Ramos (cell line): Measurements from ENCODE around the gene CEP57.
"Not testable (repeated sequence)": the region's sequence is repeated elsewhere in the genome, so short reads cannot be mapped to it uniquely, and the experiment has no call there.

Source experiments
- in situ Hi-C: fragments of 300-500 bp; cut with MboI; formaldehyde crosslinking; loops from one replicate; pipeline ENCODE4 v1.14.3; 2022; ENCODE audit warnings: low sequenced_read_pairs; ENCODE audit not compliant: unreplicated experiment

Gene CEP57

DNA sequence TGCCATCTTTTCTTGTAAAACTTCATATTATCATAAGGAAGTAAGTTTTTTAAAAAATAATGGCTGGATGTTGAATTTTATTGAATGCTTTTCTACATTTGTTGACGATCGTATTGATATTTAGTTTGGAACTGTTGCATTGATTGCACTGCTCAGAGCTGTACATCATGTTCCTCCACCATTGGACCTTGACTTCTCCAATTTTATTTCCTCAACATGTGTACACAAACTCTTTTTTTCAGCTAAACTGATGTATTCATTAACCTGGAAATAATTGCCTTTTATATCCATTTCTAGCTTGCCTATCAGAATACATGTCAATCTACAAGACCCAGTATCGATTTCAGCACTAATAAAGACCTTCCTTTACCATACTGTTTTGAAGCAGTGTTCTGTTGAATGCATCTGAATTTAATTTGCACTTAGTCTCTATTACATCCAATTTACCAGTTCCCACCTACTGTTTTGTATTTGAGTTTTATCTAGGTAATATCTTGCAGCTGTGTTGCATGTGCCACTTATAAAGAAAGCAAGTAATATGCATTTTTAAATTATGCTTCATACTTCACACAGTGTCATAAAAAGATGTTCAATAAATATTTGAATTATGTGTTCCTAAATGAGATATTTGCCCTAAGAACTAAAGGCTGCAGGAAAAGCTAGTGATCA lies 5.5 kb downstream of the CEP57 start:
- in situ Hi-C loops: no loop called here

DNA sequence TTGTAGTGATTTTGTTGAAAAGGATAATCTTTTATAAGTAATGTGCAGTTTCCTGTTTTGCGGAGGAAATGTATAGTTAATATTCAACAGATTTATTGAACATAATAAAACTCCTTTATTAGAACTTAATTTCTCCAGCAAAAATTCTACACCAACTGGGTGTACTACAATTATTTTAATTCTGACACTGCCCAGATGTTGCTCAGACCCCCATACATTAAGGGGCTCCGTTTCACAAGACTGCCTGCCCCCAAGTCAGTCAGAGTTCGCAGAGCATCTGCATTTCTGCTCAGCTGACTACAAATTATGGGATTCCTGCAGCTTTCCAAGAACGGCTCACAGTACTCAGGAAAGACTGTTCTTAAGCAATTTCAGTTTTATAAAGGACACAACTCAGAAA lies 6.2 kb downstream of the CEP57 start:
- in situ Hi-C loops: no loop called here

DNA sequence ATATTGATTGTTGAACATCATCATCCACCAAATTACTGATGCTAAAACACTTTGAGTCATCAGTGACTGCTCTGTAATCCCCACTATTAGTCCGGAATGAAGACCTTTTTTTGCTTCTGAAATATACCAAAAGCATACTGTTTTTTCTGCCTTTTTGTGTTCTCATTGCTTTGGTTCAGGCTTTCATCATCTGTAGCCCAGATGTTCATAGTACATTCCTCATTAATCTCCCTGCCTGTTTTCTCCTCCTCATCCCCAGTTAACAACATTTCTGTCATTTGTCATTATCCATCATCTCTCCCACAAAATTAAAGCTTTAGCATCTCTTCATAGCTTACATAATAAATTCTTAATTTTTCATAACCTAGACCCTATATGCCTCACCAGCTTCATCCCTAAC lies 9.2 kb downstream of the CEP57 start:
- in situ Hi-C loops: no loop called here

DNA sequence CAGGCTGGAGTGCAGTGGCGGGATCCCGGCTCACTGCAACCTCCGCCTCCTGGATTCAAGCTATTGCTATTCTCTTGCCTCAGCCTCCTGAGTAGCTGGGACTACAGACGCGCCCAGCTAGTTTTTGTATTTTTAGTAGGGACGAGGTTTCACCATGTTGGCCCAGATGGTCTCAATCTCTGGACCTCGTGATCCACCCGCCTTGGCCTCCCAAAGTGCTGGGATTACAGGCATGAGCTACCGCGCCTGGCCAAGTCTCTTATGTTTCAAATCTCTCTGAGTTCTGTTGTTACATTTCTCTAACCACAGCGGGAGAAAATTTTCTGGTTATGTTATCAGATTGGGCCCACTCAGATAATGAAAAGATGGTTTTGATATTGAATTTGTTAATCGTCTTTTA lies 10.1 kb downstream of the CEP57 start:
- in situ Hi-C loops: no loop called here

DNA sequence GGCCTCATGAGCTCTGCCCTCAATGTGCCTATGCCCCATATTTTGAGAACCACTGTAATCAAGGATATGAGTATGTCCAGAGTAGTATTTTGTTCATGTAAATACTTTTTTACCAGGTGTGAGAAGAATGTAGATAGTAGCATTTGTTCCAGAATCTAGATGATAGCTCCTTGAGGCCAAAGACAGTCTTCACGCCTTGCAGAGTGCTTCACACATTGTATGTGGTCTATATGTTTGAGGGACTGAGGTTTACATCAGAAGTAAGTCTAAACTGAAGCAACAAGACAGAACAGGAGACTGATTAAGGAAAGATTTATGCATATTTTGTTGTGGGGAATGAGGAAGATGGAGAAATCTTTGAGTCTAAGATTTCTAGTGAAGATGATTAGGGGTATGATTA lies 12.5 kb downstream of the CEP57 start:
- in situ Hi-C loops: no loop called here

DNA sequence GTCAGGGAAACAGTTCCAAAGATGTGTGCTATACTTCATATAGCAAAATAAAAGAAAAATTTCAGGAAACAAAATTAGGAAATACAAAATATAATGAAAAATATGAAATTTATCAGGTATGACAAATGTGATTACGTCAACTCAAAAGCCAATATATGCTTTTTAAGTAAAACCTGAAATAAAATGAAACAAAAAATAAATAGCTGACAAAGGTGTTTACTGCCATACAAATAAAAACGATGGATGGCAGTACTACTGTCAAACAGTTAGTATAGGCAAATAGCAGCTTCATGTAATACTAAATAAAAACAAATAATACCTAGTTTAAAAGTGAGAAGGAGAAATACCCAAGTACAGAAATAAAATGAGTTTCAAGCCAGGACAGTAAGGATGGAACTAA lies 13.7 kb downstream of the CEP57 start:
- in situ Hi-C loops: no loop called here

DNA sequence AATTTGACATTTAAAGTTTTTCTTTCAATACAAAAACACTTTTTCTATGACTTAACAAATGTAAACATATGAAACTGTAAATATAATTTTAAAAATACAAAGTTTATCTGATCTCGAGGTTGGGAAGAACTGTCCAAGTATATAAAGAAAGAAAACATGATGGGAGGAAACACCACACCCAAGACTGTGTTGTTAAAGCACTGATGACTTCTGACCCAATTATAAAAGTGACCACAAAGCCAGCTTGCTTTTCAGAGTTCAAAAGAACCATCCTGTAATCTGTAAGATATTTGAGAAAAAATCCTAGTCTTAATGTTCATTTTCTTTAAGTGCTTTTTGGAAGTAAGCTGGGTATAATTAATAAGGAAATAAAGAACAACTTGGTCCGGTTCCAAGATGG lies 15.6 kb downstream of the CEP57 start:
- in situ Hi-C loops: no loop called here

DNA sequence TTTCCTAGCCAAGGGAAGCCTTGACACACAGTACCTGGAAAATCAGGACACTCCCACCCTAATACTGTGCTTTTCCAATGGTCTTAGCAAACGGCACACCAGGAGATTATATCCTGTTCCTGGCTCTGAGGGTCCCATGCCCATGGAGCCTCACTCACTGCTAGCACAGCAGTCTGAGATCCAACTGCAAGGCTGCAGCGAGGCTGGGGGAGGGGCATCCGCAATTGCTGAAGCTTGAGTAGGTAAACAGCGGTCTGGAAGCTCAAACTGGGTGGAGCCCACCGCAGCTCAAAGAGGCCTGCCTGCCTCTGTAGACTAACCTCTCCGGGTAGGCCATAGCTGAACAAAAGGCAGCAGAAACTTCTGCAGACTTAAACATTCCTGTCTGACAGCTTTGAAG lies 16.2 kb downstream of the CEP57 start:
- in situ Hi-C loops: not testable (repeated sequence)

DNA sequence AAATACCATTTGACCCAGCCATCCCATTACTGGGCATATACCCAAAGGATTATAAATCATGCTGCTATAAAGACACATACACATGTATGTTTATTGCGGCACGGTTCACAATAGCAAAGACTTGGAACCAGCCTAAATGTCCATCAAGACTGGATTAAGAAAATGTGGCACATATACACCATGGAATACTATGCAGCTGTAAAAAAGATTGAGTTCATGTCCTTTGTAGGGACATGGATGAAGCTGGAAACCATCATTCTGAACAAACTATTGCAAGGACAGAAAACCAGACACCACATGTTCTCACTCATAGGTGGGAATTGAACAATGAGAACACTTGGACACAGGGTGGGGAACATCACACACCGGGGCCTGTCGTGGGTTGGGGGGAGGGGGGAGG lies 20.8 kb downstream of the CEP57 start:
- in situ Hi-C loops: not testable (repeated sequence)

DNA sequence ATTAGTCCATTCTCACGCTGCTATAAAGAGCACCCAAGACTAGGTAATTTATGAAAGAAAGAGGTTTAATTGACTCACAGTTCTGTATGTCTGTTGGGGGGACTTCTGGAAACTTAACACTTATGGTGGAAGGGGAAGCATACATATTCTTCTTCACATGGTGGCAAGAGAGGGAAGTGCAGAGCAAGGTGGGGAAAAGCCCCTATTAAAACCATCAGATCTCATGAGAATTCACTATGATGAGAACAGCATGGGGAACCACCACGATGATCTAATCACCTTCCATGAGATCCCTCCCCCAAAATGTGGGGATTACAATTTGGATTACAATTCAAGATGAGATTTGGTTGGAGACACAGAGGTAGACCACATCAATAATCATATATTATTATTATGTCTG lies 25.7 kb downstream of the CEP57 start:
- in situ Hi-C loops: no loop called here

DNA sequence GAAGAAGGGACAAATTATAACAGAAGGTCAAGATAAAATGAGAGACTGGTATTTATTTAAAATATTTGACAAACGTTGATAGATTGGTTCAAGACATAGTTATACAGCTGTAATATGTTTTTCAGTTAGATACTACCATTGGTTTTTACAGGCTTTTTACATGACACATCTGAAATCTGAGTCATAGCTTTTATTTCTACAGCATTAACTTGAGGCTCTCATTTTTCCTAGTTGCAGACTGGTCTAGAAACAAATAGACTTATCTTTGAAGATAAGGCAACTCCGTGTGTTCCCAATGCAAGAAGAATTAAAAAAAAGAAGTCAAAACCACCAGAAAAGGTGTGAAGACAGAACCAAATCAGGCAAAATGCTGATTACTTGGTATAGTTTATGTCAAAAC lies 31.3 kb downstream of the CEP57 start:
- in situ Hi-C loops: no loop called here

DNA sequence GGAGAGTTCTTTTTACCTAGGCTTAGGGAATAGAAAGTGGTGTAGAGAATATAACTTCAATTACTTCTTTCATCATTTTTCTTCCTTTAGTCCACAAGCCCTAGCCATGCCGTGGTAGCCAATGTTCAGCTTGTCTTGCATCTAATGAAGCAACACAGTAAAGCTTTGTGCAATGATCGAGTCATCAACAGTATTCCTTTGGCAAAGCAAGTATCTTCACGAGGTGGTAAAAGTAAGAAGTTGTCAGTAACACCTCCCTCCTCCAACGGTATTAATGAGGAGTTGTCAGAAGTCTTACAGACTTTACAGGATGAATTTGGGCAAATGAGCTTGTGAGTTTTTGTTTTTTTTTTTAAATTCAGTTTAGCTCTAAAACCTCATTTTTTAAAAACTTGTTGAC lies 37.4 kb downstream of the CEP57 start:
- in situ Hi-C loops: loop anchor here (25.0 kb wide), 1 partner anchor 560 kb away; the partner anchor contains the start of genes CCDC82 and JRKL

DNA sequence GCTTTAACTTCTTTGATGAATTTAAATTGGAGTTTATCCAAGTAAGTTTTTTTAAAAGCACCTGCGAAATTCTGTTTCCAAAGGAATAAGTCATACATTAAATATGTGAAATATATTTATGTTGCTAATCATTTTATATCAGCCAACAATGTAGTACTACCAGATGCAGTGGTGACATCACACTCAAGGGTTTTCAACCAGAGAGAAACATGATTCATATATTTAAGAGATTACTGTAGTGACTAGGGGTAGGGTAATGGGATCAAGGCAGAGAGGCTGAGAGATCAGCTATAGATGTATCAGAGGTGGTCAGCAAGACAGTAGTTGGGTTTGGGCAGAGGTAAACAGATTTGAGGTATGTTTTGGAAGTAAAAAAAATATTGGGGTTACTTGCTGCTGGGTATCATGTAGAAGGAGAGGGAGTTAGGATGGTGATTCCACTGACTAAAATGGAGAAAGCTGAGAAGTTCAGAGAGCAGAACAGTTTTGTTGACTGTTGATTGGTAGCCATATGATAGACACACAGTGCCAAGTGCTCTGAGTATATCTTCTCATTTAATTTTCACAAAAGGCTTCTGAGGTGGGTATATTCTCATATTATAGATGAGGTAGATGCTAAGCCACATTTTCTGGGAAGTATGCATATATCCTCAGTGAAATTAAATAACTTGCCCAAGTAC lies 39.4 kb downstream of the CEP57 start:
- in situ Hi-C loops: loop anchor here (25.0 kb wide), 1 partner anchor 558 kb away; the partner anchor contains the start of genes CCDC82 and JRKL

DNA sequence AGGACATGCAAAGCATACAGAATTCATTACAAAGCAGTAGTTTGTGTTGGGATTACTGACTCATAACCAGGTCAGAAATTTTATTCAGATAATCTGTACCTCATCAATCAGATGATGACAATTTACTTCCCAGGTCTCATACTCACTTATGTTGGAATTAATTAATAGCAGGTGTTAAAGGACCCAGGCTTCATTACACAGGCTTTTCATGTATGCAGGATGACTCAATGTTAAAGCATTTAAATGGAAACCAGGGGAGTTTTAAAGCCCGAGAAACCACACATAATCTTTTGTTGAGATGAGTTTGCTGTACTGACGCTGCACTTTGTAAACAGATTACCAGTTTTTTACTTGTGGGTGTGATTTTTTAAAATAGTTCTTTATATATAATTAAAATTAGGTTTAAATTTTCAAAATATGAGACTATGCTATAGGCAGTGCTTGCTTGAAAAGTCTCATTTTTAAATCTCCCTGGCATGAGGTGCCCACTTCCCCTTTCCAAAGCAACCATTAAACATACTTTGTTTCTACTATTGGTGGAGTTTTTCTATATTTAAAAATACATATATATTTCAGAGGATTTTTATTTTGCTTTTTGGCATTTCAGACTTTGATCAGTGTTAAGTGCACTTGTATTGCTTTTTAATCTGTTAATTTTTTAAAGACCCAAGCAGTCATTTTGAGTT lies 41.0 kb downstream of the CEP57 start:
- in situ Hi-C loops: loop anchor here (25.0 kb wide), 1 partner anchor 556 kb away; the partner anchor contains the start of genes CCDC82 and JRKL

DNA sequence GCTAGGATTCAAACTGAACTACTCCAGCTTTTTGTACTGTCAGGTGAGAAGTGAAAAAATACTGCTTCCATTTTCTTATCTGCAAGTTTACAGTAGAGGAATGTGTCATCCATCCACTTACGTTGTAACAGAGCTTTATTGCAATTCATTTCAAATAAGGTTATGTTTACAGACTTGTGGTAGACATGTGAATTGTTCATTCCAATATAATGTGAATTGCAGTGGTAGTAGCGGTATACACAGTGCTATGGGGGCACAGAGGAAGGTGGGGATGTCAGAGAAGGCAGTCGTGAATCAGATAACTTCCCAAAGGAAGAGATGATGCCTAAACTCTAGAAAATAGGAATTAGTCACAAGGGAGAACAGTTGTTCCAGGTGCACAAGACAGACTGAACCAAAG lies 42.5 kb downstream of the CEP57 start:
- in situ Hi-C loops: loop anchor here (25.0 kb wide), 1 partner anchor 555 kb away; the partner anchor contains the start of genes CCDC82 and JRKL

DNA sequence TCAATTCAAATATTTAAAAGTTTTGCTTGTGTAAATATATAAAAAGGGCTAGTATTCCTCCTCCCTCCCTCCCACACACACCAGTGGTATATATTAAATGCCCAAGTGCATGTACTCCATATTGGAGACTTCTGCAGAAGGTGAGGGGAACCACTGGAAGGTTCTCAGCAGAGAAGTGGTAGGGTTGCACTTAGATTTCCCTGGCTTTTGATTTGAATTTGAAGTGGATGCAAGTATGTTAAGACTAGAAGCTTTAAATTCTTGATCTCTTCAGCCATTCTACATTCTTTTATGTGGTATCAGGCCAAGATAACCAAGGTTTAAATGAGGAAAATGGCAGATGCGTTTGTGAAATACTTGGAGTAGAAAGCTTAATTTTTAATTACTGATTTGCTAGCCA lies 43.1 kb downstream of the CEP57 start:
- in situ Hi-C loops: loop anchor here (25.0 kb wide), 1 partner anchor 554 kb away; the partner anchor contains the start of genes CCDC82 and JRKL

DNA sequence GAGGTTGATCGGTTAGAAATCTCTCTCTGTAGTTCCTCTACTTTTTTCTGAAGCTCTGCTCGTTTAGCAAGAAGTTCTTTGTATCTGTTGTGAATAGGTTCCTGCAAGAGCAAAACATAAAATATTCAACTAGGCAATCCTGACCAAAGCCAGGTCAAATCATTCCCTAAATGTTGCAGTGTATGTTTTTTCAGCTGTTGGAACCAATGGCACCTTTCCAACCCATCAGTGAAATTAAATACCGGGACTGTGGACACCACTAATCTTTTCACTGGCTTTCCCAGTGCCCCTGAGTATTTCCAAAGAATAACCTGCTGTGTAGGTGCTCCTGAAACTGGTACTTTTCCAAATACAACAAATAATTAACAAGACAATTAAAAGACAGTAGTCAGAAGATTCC lies 45.1 kb downstream of the CEP57 start:
- in situ Hi-C loops: loop anchor here (25.0 kb wide), 1 partner anchor 552 kb away; the partner anchor contains the start of genes CCDC82 and JRKL

DNA sequence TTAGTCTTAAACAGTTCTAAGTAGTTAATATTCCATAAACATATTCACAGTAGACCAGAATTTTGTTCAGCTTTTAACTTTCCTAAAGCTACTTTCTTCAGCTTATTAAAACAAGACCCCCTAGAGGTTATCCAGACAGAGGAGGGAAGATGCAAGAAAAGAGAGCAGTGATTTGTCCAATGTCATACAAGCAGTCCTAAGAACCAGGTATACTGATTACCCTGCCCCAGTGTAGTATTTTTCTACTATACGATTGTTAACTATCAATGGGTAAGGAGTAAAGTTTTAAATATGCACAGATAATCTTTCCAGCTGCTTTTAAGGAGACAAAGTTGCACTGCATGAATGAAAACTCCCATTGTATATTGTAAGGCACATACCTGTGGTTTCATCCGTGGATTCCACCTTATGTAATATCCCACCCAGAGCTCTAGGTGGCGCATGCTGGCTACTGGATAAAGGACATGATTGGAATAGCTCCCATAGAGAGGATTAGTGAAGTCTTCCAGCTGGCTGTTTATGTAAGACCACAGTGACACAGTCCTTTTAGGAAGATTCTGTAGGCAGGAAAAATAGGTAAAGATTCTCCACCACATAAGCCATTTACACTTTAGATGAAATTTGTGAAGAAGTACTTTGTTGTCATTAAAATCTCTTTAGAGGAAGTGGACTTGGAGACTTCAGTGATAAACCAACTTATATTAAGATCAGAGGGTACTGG lies 45.6 kb downstream of the CEP57 start:
- in situ Hi-C loops: loop anchor here (25.0 kb wide), 1 partner anchor 551 kb away; the partner anchor contains the start of genes CCDC82 and JRKL

DNA sequence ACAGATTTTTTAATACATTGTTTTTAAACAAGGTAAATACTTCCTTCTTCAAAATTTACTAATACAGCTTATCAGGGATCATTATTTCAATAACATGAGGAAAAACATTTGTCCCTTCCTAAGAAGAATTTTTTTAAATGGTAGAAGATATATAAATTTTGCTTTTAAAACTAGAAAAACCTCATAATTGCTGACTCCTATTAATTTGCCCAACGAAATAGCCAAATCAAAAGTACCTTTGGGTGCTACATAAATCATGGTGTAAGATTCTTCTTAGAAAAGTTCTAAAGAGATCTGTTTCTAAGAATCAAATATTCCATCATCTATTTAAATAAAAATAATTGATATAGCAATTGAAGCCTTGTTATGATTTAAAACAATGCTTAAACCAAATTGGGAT lies 54.9 kb downstream of the CEP57 start:
- in situ Hi-C loops: loop anchor here (25.0 kb wide), 1 partner anchor 542 kb away; the partner anchor contains the start of genes CCDC82 and JRKL
